ENCODE data around the gene C1QL1.
A peak's percentile ranks its signal among the peaks of the same experiment; 100 is the strongest.
"Not testable (repeated sequence)": the region's sequence is repeated elsewhere in the genome, so short reads cannot be mapped to it uniquely, and the experiment has no call there.

Gene C1QL1

DNA sequence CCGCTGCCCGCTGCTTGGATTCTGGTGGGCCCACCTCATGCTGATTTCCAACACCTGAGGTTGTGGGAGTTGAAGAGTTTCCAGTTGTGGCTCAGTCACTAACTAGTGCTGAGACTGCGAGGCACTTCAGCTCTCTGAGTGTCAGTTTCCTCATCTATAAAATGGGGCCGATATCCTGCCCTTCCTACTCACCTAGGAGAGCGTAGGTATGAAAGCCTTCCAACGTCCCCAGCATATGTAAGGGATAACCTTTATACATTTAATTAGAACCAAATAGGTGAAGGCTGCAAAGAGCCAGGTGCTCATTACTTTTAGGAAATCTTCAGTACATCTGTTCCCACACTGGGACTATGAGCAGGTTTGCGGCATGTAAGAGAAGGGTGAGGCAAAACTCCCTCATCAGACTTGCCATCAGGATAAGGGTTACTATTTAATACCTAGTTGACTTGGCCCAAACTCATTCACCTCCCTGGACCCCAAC, 19.7 kb downstream of the C1QL1 start:
- no peak for DNase-seq (ENCODE audit: low read depth)
- H3K4me3 ChIP-seq (ENCODE audit: control insufficient read depth, low read depth, low read length), result peak overlapping the region; percentile 89
- no peak for TF ChIP-seq CTCF (IDR thresholded peaks at IDR 0.05; ENCODE audit: control insufficient read depth, insufficient read depth, low read depth, low read length, missing control alignments)

DNA sequence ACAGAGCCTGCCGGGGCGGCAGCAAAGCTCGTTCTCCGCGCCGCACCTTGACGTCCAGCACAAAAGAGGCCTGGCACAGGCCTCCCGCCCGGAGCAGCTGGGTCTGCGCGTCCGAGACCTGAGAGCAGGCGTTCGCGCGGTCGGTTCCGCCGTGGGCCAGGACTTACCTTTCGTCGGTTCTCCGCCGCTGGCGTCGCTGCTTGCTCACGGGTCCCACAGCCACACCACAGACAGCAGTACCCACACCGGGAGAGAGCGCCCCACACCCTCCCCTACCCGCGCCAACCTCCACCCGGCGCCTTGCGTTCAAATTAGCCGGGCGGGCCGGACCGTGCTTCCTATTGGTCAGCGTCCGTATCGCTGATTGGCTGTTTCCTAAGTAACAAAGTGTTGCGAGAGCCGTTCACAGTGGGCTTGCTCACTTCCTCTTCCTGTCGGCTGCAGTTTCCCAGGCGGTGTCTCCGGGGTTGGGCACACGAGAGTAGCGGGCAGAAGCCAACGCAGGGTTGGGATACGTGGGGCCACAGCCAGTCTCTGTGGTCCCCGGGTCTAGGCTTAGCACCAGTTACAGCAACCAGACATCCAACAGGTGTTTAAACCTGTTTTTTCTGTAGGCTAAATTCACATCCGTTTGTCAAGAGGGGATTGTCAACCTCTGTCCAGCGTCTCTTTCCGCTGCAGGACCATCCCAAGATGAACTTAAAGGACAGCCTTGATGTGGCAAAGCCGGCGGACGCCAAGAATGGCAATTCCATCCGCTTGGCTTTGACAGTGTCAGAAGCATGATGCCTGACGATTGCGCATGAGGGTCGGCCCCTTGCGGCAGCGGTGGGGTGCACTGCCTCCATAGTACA, 20.4 kb downstream of the C1QL1 start, which contains the start of gene KIF18B:
TSS of gene KIF18B (minus strand) at position 313 of the 854 bp plus-strand sequence. CDS start 11,429 bp downstream, outside the sequence.
- peak; percentile 77 for DNase-seq (ENCODE audit: low read depth)
- peak within 1 kb of the TSS; percentile 89 for H3K4me3 ChIP-seq (ENCODE audit: control insufficient read depth, low read depth, low read length)
- no peak for TF ChIP-seq CTCF (IDR thresholded peaks at IDR 0.05; ENCODE audit: control insufficient read depth, insufficient read depth, low read depth, low read length, missing control alignments)

GRCh38 chr17:44945652-44946051, 22.5 kb downstream of the C1QL1 start:
- not testable (repeated sequence) for H3K4me3 ChIP-seq (ENCODE audit: control insufficient read depth, low read depth, low read length); DNase-seq (ENCODE audit: low read depth)

GRCh38 chr17:44942456-44942855, 25.6 kb downstream of the C1QL1 start:
- no peak overlapping the region for H3K4me3 ChIP-seq (ENCODE audit: control insufficient read depth, low read depth, low read length)
- TF ChIP-seq CTCF (IDR thresholded peaks at IDR 0.05; ENCODE audit: control insufficient read depth, insufficient read depth, low read depth, low read length, missing control alignments), result no peak
- DNase-seq (ENCODE audit: low read depth), result no peak

- H3K4me3 ChIP-seq (ENCODE audit: control insufficient read depth, low read depth, low read length), result no peak overlapping the region
- no peak for DNase-seq (ENCODE audit: low read depth)
- no peak for TF ChIP-seq CTCF (IDR thresholded peaks at IDR 0.05; ENCODE audit: control insufficient read depth, insufficient read depth, low read depth, low read length, missing control alignments)
Measured at GRCh38 chr17:44941712-44942331, 26.3 kb downstream of the C1QL1 start.

- TF ChIP-seq CTCF (IDR thresholded peaks at IDR 0.05; ENCODE audit: control insufficient read depth, insufficient read depth, low read depth, low read length, missing control alignments), result no peak
- DNase-seq (ENCODE audit: low read depth), result no peak
- H3K4me3 ChIP-seq (ENCODE audit: control insufficient read depth, low read depth, low read length), result no peak overlapping the region
Measured at GRCh38 chr17:44940768-44941167, 27.3 kb downstream of the C1QL1 start.

- TF ChIP-seq CTCF (IDR thresholded peaks at IDR 0.05; ENCODE audit: control insufficient read depth, insufficient read depth, low read depth, low read length, missing control alignments), result no peak
- no peak for DNase-seq (ENCODE audit: low read depth)
- no peak overlapping the region for H3K4me3 ChIP-seq (ENCODE audit: control insufficient read depth, low read depth, low read length)
Measured at GRCh38 chr17:44940317-44940716, 27.8 kb downstream of the C1QL1 start.

All from AG09309 (cell line).